Astrocyte of the hippocampus (primary cell): ENCODE data around the gene GSTT4.
"Not testable (repeated sequence)": the region's sequence is repeated elsewhere in the genome, so short reads cannot be mapped to it uniquely, and the experiment has no call there.

Experiments used
- DNase-seq: peaks from one replicate; pipeline ENCODE4 v3.0.0; 2011; ENCODE audit warnings: low read depth, low spot score

Gene GSTT4

DNA sequence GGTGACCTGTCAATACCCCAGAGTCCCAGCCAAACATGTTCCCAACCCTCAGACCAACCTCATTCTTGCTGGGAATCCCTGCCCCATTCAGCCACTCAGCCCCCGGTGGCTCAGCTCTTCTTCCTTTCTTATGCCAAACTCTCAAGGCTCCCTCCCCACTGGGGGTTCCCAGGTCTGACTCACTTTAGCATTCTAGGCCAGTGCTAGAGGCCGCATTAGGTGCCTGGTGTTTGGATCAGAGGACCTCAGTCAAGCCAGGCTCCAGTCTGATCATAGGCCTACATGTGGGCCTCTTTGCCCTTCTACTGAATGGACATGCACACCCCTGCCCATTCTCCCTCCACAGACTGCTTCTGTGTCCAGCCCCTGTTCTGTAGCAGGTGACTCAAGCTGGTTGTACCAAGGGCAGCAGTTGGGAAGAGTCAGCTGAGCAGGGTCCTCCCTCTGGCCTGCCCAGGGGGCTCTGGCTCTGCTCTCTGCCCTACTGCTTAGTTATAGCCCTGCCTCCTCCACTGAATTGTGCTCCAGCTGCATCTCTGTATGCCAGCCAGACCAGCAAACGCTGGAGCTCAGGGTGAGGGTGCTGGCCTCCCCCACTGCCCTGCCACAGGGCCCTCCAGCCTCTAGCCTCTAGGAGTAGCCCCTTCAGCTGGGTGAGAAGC, 15.5 kb downstream of the GSTT4 start:
- DNase-seq = not testable (repeated sequence)

DNA sequence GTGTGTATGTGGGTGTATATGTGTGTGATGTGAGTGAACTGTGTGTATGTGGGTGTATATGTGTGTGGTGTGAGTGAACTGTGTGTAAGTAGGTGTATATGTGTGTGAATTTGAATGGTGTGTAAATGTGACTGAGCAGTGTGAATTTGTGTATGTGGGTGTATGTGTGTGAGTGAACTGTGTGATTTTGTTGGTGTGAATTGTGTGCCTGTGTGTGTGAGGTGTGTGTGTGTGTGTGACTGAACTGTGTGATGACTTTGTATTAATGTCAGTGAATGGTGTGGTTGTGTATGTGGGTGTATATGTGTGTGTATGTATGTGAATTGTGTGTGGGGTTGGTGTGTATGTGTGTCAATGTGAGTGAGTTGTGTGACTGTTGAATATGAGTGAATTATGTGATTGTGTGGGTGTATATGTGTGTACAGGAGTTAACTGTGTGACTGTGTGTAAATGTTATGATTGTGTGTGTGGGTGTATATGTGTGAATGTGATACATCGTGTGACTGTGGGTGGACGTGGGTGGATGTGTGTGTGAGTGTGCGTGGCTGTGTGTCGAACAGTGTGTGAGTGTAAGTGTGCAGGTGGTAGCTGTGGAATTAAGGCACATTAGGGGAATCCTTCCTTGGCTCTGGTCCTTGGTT, 18.6 kb downstream of the GSTT4 start:
- not testable (repeated sequence) for DNase-seq

DNA sequence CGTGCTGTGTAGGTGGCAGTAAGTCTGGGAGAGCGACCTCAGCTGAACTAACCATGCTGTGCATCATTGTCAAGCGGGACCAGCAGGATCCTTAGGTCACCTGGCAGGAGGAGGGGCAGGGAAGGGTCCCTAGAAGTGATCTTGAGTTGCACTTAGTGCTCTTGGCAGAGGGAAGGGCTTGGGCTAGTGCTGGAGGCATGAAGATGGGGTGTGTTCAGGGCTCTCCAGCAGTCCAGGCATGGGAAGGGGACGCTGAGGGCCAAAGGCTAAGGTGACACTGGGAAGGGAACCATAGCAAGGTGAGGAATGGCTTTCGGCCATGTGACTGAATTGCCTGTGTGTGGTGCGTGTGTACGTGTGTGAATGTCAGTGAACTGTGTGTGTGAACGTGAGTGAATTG, 19.2 kb downstream of the GSTT4 start:
- DNase-seq = not testable (repeated sequence)

DNA sequence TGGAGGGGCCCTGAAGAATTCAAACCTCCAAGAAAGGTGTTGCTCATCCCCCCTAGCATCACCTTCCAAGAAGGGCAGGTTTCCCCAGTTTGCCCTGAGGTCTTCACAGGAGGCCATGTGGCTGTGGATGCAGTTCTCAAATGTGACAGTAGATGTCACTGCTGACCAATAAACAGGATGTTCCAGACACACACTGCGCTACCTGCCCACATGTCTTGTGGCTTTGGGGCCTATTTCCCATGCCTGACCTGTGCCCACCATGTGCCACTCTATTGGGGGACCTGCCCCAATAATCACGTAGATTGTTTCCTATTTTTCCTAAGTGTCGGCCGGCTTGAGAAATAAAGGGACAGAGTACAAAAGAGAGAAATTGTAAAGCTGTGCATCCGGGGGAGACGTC, 20.8 kb downstream of the GSTT4 start:
- DNase-seq = peak; percentile 37

DNA sequence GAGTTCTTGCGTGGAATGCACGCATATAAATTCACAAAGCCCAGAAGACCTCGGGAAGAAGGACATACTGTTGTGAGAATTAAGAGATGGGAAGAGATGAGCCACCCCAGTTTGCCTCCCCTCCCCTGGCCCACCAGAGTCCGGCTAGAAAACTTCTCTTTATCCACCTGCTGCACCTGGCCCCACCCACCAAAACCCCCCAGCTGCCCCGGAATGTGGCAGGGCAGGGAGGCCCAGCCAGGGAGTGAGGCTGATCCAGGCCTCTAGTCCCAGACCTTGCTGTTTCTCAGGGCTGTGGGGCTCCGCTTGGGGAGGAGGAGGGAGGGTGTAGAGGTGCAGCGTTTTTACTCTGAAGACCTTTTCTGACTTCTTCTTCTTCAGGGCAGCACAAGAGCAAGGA, 24.7 kb downstream of the GSTT4 start:
- not testable (repeated sequence) for DNase-seq

DNA sequence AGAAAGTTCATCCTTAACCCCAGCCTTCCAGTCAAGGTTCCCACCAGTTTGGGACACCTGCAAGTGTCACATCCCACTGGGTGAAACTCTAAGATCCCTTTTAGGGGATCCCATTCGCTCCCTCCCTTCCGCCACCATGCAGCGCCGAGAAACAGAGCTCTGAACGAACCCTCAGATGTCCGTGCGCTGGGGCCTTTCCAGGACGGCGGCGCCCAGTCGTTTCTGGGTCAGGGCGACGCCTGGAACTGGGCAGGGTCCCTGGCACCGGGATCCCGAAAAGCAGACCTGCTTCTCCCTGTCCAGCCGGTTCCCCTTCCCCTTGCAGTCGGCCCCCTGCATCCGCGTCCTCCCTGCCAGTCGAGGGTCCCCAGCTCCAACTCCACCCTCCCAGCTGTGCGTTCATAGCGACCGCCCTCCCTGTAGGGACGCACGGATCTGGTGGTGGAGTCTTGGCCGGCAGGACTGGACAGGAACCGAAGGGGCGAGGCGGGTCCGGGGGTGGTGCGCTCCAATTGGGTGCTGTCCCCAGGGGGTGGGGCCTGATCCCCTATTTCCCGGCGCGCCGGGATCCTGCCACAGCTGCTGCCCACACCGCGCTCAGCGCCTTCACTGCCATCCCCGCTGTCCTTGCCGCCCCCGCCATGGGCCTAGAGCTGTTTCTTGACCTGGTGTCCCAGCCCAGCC, 25.6 kb downstream of the GSTT4 start, which contains the start of gene GSTT2:
GSTT2 (plus strand) TSS at position 578 of the 684 bp plus-strand sequence.
- not testable (repeated sequence) for DNase-seq

DNA sequence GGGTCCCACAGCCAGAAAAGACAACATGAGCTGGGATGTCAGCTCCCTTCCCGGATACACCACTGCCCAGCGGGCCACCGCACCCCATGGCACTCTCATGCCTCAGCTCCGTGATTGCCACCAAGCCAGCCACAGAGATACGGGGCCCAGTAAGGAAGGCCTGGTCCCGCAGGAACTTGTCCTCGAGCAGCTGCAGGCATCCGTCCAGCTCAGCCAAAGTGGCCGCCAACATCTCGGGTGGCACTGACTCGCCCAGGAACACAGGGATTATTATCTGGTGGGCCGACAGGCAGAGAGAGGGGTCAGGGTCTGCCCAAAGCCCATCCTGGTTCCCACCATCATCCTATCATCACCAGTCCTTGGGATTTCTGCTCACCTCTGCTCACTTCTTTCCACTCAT, 27.9 kb downstream of the GSTT4 start:
- DNase-seq = not testable (repeated sequence)

DNA sequence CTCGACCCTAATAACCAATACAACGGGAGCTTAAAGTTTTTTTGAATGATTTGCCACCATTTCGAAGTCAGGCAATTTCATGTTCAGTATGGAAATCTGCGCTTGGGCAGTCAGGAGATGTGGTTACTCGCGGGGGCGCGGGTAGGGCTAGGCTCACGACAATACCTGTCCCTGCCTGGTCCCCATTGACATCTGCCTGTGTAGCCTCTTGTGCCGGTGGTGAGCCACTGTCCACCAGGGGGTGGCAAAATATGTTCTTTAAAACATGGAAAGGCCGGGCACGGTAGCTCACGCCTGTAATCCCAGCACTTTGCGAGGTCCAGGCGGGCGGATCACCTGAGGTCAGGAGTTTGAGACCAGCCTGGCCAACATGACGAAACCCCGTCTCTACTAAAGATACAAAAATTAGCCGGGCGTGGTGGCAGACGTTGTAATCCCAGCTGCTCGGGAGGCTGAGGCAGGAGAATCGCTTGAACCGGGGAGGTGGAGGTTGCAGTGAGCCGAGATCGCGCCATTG, 30.4 kb downstream of the GSTT4 start:
- not testable (repeated sequence) for DNase-seq

DNA sequence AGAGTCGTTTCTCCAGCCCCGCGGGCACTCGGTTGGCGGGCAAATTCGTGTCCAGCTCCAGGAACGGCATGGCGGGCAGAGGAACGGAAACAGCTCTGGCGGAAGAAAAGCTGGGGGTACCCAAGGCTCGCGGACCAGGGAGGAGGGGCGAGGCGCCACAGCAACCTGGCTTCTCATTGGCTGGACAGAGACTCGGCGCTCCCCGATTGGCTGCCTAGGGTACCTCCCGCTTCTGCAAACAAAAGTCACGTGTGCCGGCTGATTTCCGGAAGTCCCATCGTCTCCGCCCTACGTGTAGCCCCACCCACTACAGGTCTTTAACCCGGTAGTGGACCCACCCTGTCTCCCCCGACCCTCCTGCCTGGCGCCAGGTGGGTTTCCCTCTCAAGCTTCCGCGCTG, 30.9 kb downstream of the GSTT4 start, which contains the start of gene DDT:
DDT (minus strand) TSS at position 97 of the 400 bp plus-strand sequence; CDS start at position 70, 27 bp downstream.
- DNase-seq = not testable (repeated sequence)

DNA sequence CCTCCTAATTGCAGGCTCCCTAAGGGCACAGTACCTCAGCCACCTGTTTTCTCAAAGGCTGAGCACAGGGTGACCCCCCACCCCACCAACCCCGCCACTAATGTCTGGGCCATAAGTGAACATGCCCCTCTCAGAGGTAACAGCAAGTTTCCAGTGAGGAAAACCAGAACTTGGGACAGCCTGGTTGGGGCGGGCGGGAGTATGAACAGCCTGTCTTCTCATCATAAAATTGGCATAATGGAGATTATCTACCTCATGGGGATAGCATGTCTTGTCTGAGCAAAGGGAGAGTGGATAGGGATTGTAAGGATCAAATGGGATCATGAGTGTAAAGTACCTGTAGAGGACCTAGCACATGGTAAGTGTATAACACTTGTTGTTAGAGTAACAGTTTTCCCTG, 33.3 kb downstream of the GSTT4 start:
- not testable (repeated sequence) for DNase-seq

DNA sequence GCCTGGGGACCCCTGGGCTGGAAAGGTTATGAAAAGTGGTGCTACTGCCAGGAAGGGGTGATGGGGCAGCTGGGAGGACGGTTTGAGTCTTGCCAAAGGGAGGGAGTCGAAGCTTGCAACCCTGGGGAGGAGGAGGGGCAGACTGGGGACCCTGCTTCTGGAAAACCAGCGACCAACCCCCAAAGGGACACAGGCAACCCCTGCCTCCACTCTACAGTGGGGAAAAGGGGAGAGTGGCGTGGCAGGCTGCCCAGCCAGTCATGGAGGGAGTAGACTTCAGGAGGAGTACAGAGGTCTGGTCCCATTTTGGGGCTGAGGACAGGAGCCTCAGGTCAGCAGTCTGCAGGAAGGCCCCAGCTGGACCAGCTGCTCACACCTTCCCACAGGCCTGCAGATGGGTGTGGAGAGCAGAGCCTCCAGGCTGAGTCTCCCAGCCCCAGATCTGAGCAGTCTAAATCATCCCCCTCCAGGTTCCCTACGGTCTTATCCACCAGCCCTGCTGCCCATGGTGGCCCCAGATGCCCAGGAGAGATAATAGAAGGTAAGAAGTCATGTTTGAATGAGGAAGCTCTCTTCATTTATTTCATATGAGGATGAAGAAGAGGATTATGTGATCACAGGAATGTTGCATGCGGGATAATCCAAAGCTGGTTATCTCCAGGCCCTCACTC, 34.3 kb downstream of the GSTT4 start:
- no peak for DNase-seq

DNA sequence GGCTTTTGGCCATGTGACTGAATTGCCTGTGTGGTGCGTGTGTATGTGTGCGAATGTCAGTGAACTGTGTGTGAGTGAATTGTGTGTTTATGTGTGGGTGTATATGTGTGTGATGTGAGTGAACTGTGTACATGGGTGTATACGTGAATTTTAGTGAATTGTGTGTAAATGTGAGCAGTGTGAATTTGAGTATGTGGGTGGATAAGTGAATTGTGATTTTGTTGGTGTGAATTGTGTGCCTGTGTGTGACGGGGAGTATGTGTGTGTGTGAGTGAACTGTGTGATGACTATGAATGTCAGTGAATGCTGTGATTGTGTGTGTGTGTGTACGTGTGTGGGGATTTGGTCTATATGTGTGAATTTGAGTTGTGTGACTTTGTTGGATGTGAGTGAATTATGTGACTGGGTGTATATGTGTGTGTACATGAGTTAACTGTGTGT, 35.0 kb downstream of the GSTT4 start:
- no peak for DNase-seq

DNA sequence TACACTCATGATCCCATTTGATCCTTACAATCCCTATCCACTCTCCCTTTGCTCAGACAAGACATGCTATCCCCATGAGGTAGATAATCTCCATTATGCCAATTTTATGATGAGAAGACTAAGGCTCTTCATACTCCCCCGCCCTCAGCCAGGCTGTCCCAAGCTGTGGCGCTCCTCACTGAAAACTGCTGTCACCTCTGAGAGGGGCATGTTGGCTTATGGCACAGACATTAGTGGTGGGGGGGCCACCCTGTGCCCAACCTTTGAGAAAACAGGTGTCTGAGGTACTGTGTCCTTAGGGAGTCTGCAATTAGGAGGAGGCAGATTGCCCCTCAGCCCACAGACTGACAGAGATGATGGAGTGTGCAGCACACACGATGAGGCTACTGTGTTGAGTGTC, 36.2 kb downstream of the GSTT4 start:
- no peak for DNase-seq

DNA sequence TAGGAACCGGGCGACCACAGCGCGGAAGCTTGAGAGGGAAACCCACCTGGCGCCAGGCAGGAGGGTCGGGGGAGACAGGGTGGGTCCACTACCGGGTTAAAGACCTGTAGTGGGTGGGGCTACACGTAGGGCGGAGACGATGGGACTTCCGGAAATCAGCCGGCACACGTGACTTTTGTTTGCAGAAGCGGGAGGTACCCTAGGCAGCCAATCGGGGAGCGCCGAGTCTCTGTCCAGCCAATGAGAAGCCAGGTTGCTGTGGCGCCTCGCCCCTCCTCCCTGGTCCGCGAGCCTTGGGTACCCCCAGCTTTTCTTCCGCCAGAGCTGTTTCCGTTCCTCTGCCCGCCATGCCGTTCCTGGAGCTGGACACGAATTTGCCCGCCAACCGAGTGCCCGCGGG, 38.7 kb downstream of the GSTT4 start, which contains the start of gene DDTL:
DDTL (plus strand) TSS at position 321 of the 400 bp plus-strand sequence; CDS start at position 348, 27 bp downstream.
- not testable (repeated sequence) for DNase-seq

DNA sequence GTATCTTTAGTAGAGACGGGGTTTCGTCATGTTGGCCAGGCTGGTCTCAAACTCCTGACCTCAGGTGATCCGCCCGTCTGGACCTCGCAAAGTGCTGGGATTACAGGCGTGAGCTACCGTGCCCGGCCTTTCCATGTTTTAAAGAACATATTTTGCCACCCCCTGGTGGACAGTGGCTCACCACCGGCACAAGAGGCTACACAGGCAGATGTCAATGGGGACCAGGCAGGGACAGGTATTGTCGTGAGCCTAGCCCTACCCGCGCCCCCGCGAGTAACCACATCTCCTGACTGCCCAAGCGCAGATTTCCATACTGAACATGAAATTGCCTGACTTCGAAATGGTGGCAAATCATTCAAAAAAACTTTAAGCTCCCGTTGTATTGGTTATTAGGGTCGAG, 39.2 kb downstream of the GSTT4 start:
- not testable (repeated sequence) for DNase-seq

DNA sequence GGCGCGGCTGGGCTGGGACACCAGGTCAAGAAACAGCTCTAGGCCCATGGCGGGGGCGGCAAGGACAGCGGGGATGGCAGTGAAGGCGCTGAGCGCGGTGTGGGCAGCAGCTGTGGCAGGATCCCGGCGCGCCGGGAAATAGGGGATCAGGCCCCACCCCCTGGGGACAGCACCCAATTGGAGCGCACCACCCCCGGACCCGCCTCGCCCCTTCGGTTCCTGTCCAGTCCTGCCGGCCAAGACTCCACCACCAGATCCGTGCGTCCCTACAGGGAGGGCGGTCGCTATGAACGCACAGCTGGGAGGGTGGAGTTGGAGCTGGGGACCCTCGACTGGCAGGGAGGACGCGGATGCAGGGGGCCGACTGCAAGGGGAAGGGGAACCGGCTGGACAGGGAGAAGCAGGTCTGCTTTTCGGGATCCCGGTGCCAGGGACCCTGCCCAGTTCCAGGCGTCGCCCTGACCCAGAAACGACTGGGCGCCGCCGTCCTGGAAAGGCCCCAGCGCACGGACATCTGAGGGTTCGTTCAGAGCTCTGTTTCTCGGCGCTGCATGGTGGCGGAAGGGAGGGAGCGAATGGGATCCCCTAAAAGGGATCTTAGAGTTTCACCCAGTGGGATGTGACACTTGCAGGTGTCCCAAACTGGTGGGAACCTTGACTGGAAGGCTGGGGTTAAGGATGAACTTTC, 44.0 kb downstream of the GSTT4 start, which contains the start of gene GSTT2B:
GSTT2B (minus strand) TSS at position 112 of the 688 bp plus-strand sequence; CDS start at position 48, 64 bp downstream.
- not testable (repeated sequence) for DNase-seq

DNA sequence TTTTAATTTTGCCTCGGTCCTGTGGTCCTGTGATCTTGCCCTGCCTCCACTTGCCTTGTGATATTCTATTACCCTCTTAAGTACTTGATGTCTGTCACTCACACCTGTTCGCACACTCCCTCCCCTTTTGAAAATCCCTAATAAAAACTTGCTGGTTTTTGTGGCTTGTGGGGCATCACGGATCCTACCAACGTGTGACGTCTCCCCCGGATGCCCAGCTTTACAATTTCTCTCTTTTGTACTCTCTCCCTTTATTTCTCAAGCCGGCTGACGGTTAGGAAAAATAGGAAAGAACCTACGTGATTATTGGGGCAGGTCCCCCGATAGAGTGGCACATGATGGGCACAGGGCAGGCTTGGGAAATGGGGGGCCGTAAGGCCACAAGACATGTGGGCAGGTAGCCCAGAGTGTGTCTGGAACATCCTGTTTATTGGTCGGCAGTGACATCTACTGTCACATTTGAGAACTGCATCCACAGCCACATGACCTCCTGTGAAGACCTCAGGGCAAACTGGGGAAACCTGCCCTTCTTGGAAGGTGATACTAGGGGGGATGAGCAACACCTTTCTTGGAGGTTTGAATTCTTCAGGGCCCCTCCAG, 48.9 kb downstream of the GSTT4 start:
- peak; percentile 71 for DNase-seq

DNA sequence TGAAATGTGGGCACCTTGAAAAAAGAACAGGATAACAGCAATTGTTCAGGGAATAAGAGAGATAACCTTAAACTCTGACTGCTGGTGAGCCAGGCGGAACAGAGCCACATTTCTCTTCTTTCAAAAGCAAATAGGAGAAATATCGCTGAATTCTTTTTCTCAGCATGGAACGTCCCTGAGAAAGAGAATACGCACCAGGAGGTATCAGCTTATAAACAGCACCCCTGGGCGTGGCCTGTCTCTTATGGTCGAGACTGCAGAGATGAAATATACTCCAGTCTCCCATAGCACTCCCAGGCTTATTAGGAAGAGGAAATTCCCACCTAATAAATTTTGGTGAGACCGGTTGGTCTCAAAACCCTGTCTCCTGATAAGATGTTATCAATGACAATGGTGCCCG, 49.4 kb downstream of the GSTT4 start:
- not testable (repeated sequence) for DNase-seq

DNA sequence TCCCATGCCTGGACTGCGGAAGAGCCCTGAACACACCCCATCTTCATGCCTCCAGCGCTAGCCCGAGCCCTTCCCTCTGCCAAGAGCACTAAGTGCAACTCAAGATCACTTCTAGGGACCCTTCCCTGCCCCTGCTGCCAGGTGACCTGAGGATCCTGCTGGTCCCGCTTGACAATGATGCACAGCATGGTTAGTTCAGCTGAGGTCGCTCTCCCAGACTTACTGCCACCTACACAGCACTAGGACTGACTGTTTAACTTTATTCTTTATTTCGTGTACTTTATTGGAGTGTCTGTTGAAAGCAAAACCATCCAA, 50.3 kb downstream of the GSTT4 start:
- not testable (repeated sequence) for DNase-seq

DNA sequence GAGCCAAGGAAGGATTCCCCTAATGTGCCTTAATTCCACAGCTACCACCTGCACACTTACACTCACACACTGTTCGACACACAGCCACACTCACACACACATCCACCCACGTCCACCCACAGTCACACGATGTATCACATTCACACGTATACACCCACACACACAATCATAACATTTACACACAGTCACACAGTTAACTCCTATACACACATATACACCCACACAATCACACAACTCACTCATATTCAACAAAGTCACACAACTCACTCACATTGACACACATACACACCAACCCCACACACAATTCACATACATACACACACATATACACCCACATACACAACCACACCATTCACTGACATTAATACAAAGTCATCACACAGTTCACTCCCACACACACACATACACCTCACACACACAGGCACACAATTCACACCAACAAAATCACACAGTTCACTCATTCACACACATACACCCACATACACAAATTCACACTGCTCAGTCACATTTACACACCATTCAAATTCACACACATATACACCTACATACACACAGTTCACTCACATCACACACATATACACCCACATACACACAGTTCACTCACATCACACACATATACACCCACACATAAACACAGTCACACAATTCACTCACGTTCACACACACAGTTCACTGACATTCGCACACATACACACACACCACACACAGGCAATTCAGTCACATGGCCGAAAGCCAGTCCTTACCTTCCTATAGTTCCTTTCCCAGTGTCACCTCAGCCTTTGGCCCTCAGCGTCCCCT, 50.9 kb downstream of the GSTT4 start:
- not testable (repeated sequence) for DNase-seq
